Hindlimb muscle (tissue), 1 donor: ENCODE results near the gene TPM1. TPM values are rescaled to one million over a fixed set of nuclear protein-coding genes. Genes with fewer than 3 reads are reported as not detected.

ENCODE experiments used
- DNase-seq: peaks from one replicate; pipeline ENCODE4 v3.0.0-alpha.2; 2013
- polyA plus RNA-seq: library from polyadenylated mRNA; unstranded; fragments of 120-200 nt; gene quantifications from one replicate; pipeline ENCODE4 v1.2.1, GENCODE V29; 2013; ENCODE audit not compliant: insufficient read length

The TPM1 gene
- polyA plus RNA-seq, 1 donor = 6,185 TPM

DNA sequence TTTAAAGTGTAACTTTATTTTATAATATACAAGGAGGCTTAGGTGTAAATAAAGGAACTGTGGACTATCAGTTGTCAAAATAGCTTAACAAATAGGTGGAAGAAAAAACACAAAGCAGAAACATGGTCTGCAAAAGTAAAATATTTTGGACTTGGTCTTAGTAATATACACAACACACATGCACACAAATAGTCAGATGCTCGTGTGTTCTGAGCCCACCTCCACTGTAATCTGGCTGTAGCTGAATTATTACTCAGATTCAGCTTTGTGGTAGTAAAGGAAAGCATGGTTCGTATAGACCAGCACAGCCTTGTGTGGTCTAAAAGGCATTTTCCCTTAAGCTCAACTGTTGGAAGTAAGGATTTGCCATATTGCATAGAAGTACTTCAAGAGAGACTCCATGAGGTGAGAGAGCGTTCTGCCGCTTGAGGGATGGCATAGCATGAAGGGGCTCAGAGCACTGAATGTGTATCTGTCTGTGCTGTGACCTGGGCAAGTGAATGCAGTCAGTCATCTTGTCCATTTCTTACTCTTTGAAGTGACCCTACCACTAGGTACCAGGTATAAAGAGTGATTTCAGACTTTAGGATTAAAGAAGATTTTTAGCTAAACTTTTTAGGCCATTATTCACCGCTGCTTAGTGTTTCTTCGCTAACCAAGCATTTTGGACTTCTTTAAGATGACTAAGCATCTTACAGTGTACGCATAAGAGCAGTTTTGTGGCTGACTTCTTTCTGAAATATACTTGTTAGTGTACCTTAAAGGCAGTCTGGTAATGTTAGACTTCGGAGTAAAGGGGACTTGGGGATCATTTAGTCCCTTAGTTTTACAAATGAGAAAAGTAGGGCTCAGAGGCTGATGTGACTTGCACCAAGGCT, 15.2 kb downstream of the TPM1 start:
- no peak for DNase-seq

DNA sequence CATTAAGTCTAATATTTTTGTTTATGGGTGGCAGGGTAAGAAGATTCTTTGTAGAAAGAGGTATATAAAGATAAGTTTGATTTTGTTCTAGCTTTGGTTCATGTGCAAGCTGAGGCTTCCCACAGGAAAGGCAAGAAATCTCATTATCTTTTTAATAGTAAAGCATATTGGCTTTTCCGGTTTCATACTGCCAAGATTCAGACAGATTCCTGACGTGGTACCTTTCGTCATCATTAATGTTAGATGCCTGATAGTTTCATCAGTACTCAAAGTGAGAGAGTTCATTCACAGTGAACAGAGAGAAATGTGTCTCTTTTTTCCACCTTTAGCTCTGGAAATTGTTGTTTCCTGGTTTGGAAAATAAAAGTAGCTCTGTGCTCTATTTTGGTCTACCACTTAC, 16.5 kb downstream of the TPM1 start:
- no peak for DNase-seq

DNA sequence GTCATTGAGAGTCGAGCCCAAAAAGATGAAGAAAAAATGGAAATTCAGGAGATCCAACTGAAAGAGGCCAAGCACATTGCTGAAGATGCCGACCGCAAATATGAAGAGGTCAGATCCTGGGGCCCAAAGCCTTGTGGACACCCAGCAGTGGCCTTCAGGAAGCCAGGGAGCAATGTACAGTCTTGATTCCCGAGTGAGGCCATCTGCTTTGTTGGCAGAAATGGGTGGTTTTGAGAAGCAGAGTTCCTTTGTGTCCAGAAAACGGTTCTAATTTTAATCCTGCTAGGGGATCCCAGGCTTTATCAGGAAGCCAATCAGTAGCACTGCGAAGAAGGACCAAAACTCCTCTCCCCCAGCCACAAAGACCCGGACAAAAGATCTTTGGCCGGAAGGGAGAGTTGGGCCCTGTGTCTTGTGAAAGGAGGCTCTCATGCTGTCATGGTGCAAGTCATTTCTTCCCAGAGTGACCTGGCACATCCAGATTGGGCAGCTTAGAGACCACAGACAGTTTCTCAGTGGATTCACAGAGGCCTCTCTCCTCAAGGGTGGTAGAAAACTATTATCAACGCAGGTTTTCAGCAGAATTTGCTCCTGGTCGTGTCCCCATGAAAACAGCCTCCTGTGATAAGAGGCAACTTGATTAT, 17.1 kb downstream of the TPM1 start:
- DNase-seq = no peak

DNA sequence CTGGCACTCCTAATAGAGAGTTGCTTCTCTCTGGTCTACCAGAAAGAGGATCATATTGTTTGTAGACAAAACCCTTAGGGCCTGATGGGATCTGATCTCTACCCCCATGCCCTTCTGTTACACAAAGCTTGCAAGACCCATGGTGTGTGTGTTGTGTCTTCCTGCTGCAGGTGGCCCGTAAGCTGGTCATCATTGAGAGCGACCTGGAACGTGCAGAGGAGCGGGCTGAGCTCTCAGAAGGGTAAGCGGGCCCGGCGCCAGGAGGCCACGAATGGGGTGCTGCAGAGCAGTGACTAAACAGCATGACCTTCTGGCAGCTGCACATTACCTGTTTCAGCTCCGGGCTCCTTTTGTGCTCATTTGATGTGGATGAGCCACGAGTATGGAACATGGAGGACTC, 18.2 kb downstream of the TPM1 start:
- no peak for DNase-seq

DNA sequence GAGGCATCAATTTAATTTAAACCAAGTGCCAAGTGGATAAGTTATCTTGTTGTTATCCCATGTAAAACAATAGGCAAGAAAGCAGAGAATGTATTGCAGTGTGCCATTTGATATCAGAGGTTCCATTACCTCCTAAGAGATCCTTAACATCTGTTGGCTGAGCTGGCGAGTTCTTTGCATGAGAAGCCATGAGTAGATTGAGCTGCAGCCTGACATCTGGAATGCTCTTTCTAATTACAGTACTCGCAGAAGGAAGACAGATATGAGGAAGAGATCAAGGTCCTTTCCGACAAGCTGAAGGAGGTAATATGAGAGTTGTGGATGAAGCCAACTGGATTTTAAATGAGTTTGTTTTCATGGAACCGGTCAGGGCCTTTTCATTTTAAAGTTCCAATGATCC, 19.4 kb downstream of the TPM1 start:
- no peak for DNase-seq

DNA sequence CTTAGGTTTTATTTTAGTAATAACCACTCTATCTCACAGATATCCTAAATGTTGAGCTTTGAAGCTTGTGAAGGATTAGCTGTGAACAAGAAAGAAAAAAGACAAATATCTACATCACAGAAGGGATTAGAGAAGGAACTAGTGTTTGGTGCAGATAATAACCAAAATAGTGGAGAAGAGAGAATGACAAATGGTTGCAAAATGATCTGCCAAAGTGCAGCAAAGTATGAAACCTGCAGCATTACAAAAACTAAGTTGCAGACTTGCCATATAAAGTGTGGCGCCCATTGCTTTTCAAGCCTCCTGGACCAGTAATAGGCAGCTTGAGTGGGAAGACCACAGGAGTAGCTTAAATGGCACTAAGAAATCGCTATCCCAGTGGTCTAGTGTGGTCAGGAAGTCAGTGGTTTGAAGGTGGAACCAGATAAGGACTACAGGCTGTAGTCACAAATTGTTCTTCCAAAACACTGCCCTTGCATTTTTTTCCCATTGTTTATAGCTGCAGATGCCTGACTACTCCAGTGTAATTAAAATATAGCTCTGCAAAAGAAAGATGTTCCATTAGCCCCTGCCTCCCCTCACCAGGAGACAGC, 20.7 kb downstream of the TPM1 start:
- no peak for DNase-seq

DNA sequence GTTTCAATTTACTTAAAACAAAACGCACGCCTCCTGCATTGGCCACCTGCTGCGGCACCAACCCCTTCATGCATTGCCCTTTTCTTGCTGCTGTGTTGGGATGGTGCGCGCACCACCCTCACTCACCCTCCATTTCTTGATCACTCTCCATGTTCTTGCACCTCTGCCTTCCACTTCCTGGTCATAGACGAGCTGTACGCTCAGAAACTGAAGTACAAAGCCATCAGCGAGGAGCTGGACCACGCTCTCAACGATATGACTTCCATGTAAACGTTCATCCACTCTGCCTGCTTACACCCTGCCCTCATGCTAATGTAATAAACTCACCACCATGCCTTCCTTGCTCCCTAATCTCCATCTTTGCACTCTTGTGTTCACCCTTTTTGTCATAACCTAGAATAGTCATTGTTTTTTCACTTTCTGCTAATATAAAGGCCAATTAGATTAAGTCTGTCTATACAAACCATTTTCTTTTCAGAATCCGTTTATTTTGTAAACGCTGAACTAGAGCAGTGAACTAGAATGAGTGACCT, 21.4 kb downstream of the TPM1 start:
- no peak for DNase-seq

DNA sequence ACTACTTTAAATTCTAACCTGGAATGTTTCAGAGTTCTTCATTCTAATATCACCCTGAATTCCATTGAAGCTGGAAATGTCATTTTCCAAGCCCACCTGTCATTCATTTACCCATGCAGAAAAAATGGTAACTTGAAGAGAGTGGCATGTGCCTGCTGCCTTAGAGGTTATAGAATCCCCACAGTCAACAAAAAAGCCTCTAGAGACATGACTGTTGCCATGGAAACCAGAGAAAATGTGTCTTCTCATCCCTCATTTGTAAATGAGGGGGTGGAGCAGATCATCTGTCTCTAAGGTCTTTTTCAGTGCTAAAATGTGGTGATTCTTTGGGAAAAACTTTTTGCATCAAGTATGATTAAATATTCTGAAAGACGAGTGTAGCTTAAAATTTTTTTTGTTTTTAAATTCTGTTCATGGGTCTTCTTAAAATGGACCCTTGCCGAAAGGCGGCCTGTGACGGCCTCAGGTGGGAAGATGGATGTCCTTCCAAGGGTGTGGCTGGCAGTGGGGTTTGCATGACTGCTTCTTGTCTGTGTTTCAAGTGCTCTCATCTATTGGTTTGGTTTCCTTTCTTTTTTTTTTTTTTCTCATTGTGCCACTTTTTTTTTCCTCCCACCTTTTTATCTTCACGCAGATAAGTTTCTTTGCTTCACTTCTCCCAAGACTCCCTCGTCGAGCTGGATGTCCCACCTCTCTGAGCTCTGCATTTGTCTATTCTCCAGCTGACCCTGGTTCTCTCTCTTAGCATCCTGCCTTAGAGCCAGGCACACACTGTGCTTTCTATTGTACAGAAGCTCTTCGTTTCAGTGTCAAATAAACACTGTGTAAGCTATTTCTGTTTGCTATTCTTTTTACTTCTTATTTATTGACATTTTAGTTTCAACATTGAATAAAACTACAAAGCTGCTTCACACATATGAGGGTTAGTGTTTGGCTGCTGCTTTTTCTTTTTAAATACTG, 23.0 kb downstream of the TPM1 start:
- no peak for DNase-seq

DNA sequence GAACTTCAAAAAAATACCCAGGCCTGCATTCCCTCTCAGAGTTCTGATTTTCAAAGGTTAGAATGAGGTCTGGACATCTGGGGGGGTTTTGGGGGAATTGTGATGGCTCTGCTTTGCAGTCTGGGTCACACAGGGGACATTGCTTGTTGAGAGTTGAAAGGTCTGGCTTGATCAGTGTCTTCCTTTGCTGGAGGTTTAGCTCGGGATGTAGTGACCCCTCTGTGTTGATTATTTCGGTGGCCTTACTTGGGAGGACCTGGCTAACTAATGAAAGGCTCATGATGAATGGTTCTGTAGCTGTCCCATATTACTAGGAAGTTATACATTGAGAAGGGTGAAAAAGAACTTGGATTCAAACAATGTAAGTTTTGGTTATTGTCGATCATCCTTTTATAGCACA, 23.7 kb downstream of the TPM1 start:
- DNase-seq = no peak

DNA sequence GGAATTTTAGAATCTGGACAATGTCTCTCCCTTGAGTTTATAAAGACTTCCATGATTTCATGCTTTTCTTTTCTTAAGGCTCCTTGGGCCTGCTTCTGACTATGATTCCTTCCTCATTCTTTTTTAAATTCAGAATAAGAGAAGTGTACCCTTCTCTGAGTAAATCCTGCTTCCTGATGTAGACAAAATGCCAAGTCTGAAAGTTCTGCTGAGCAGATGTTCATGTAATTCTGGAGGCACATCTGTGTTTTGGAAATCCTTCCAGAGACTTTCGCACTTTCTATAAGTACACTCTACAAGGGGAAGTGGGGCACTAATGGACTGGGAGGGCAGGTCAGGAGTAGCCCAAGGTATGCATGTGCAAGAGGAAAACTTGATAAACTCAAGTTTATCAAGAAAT, 24.8 kb downstream of the TPM1 start:
- no peak for DNase-seq

DNA sequence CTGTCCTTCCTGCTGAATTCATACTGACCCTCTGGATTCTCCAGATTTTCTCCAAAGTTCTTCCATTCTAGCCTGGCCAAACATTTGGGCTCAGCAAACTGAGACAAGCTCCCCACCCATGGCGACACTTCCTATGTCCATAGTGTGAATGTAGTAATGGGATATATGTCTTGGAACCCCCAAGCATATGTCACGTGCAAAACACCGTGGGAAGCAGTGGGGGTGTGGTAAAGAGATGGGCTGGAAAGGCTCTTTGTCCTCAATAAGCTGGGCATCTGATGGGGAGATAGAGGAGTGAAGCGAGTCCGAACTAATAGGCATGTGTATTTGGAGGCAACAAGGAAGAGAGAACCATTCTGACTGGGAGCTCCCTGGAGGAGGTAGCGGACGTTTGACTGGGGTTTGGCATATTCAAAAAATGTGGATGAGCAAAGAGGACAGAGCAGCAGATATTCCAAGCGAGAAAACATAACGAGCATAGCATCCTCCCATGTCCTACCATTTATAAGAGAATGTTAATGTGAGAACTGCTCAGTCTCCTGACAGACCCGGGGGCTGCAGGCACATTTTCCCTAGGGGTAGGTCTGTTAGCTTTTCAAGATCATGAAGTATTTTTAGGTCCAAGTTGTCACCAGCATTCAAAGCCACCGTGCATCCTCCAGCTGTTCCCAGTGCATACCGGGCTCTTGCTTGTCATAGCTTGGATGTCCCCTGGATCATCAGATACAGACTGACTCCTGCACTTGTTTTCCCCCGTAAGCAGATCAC, 25.6 kb downstream of the TPM1 start:
- DNase-seq = no peak

DNA sequence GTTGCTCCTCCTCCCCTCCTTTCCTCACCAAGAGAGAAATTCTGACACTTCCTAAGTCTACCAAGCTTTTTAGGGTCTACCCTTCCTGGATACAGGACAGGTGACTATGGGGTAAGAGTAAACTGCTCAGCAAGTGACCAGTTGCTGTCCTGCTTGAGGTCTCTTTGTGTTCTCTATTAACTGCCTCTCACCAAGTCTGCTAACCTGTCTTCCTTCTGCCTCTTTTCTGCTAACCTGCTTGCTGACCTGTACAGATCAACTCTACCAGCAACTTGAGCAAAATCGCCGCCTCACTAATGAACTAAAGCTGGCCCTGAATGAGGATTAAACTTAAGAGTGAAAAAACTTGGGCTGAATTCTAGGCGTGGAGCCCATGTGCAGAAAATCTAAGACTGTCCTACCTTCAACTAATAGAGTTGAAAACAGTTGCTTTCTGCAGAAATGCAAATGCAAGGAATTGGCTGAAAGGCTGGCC, 27.1 kb downstream of the TPM1 start:
- no peak for DNase-seq

DNA sequence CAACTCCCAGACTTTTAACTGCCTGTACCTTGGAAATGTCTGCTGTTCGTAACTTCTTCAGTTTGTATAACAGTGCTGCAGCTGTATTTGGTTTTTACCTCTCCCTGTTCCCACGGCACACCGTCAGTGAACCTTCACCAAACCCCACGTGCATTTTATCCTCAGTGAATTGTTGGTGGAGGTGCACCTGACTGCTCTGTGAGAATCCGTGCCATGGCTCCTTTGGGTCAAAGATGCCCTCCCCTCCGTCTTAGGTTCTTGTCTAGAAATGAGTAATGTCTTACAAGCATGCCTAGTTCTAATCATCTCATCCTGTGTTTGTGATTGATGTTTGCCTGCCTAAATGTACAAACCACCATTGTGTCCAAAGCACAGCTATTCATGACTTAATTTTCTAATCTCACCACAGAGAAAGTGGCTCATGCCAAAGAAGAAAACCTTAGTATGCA, 28.2 kb downstream of the TPM1 start:
- DNase-seq = no peak

DNA sequence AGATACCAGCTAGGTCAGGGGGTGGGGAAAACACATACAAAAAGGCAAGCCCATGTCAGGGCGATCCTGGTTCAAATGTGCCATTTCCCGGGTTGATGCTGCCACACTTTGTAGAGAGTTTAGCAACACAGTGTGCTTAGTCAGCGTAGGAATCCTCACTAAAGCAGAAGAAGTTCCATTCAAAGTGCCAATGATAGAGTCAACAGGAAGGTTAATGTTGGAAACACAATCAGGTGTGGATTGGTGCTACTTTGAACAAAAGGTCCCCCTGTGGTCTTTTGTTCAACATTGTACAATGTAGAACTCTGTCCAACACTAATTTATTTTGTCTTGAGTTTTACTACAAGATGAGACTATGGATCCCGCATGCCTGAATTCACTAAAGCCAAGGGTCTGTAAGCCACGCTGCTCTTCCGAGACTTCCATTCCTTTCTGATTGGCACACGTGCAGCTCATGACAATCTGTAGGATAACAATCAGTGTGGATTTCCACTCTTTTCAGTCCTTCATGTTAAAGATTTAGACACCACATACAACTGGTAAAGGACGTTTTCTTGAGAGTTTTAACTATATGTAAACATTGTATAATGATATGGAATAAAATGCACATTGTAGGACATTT, 28.9 kb downstream of the TPM1 start:
- no peak for DNase-seq

DNA sequence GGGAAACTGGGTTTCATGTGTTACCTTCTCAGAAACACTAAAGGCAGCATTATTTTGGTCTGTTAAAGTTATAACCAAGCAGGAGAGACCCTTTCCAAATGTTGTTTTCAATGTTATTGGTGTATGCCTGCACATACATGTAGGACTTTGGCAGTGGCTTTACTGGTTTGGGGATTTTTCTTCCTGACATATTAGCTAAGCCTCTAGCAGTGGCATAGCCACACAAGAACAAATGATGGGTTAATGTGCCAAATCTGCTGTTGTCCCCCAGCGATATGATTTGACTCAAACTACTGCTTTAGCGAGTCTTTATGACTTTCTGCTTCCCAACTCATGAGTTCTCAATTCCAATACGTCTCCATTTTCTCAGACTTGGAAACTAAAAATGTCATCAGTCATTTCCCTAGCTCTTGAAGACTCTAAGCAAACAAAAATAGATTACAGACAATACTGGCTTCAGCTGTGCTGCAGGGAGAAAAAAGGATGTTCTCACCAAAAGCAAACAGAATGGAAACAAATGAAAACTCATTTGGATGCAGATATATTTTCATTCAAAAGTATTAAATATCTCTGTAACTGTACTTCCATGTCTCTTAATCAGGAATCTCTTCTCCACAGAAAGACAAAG, 29.6 kb downstream of the TPM1 start:
- no peak for DNase-seq

DNA sequence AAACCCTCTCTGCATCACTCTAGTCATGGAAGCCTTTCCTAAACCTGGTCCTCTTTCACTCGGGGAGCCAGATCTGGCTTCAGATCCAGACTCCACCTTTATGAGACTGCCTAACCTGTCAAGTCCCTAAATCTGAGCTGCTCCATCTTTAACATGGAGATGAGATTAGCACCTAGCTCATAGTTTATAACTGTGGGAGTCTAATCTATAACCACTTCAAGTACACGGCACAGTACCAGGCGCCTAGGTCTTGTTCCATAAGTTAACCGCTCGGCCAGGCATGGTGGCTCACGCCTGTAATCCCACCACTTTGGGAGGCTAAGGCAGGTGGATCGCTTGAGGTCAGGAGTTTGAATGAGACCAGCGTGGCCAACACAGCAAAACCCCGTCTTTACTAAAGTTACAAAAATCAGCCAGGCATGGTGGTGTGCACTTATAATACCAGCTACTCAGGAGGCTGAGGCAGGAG, 30.3 kb downstream of the TPM1 start:
- DNase-seq = no peak

DNA sequence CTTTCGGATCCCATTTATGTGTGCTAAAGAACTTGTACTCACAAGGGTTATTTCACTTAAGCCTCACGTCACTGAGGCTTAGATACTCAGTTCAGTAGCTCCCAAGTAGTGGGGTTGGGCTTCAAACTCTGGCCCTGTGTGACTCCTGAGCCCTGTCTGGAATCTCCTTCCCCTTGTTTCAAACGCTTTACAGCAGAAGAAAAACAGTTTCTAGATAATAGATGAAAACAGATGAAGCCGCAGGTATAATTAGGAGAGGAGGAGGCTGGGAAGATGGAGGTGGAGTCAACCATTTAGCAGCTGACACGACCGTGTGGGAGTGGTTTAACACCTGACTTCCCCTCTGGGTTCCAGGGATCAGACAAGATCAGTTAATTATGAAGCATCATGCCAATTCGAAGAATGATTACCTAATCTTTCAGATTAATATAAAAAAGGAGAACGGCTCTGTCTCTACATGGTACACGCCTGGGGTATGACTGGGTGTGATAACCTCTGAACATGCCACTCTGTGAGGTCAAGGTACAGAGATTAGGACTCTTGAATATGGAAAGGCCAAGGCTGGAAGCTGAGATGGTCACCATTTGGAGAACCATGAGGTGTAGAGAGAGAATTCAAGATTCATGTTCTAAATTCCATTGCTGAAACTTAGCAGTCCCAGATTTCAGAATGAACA, 31.1 kb downstream of the TPM1 start:
- DNase-seq = no peak

DNA sequence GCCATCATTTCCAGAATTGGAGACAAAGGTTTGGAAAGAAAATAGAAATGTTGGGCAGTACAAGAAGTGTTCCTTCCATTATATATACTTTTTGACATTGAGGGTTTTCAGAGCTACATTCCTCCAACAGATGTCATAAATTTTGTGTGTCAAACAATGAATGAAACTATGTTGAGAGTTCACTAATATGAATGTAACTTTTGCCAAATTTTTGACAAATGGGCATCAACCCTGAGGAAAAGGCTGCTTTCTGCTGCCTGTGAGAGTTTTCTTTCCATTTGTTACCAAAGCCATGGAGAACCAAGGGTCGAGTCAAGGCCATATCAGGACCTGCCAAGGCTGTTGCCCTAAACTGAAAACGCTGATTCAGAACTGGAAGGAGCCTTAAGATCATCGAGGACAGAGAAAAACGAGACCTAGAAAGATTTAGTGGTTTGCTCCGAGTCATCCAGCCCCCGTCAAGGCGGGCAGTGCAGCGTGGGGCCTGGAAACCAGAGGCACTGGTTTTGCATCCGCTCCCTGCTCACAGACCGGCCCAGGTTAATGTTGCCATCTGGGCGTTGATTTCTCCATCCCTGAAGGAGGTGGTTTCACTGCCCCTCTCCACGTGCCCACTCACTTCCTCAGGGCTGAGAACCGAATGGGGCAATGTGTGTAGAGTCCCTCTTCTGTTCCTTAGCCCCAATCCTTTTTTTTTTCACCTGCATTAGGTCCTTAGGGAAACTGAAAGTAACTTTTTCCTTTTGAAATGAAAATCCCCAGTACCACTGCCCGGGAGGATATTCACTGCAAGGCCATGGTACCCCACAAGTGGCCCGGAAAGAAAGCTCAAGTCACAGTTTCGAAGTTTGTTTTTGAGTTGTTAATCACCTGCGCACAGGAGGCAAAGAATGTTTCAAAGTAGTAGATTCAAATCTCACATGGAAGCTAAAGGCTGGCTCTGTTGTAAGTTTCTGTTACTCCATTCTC, 32.8 kb downstream of the TPM1 start:
- no peak for DNase-seq
